HCT116 (cell line): ENCODE measurements around the gene CDHR1.

Experiments
- CTCF ChIP-seq, 3 experiments: fragments of 200-600 bp in 1 of 3; sonication (generic) in 1 of 3; IDR thresholded peaks in 2 of 3; conservative IDR thresholded peaks in 1 of 3; 2 replicates each; pipeline ENCODE4 v1.5.1; 2012 to 2017; ENCODE audit warnings: low read depth in 2 of 3, low read length in 2 of 3, antibody characterized with exemption in 1 of 3, borderline replicate concordance in 1 of 3, control low read depth in 1 of 3, mild to moderate bottlenecking in 1 of 3, mixed read lengths in 1 of 3, mixed run types in 1 of 3, moderate library complexity in 1 of 3; ENCODE audit not compliant: insufficient read depth in 1 of 3
- EZH2 ChIP-seq: fragments of 200-600 bp; sonication (generic); IDR thresholded peaks from 2 replicates; pipeline ENCODE4 v1.6.1; 2017; ENCODE audit warnings: antibody characterized with exemption, mixed run types
- POLR2A ChIP-seq: IDR thresholded peaks from 2 replicates; pipeline ENCODE4 v1.7.0; 2011; ENCODE audit warnings: borderline replicate concordance; ENCODE audit not compliant: insufficient read depth, insufficient read length; ENCODE audit errors: extremely low read depth
- POLR2AphosphoS5 ChIP-seq: IDR thresholded peaks from 2 replicates; pipeline ENCODE4 v1.6.1; 2011; ENCODE audit warnings: mild to moderate bottlenecking, low read depth, low read length, moderate library complexity
- RAD21 ChIP-seq: IDR thresholded peaks from 2 replicates; pipeline ENCODE4 v1.6.1; 2012; ENCODE audit warnings: low read depth, mild to moderate bottlenecking
- REST ChIP-seq: IDR thresholded peaks from 2 replicates; pipeline ENCODE4 v1.6.1; 2012; ENCODE audit warnings: low read depth
- SP1 ChIP-seq: IDR thresholded peaks from 2 replicates; pipeline ENCODE4 v1.6.1; 2012; ENCODE audit warnings: low read depth
- SRF ChIP-seq: IDR thresholded peaks from 2 replicates; pipeline ENCODE4 v1.6.1; 2012; ENCODE audit warnings: low read depth
- YY1 ChIP-seq: IDR thresholded peaks from 2 replicates; pipeline ENCODE4 v1.6.1; 2011; ENCODE audit warnings: low read length, low read depth, moderate library complexity, mild to moderate bottlenecking; ENCODE audit not compliant: insufficient replicate concordance; ENCODE audit errors: extremely low read depth
- ZFX ChIP-seq: fragments of 450-650 bp; IDR thresholded peaks from 2 replicates; pipeline ENCODE4 v1.6.1; 2017

GRCh38 chr10:84269162-84269561, 74.8 kb downstream of the CDHR1 start:
- no peak for TF ChIP-seq POLR2AphosphoS5
- no peak for TF ChIP-seq POLR2A
- TF ChIP-seq RAD21, result no peak
- no peak for TF ChIP-seq SRF
- TF ChIP-seq CTCF (IDR thresholded peaks at IDR 0.05 in 2 of 3, conservative IDR thresholded peaks at IDR 0.05 in 1 of 3; ENCODE audit: borderline replicate concordance in 1 of 3, insufficient read depth in 1 of 3, low read depth in 2 of 3, low read length in 2 of 3), result no peak
- no peak for TF ChIP-seq ZFX
- no peak for TF ChIP-seq YY1
- TF ChIP-seq REST, result no peak
- no peak for TF ChIP-seq SP1
- no peak for TF ChIP-seq EZH2
